Smooth muscle cell (in vitro differentiated cells): ENCODE measurements around the gene LINC01488. TPM values are rescaled to one million over a fixed set of nuclear protein-coding genes. Genes with fewer than 3 reads are reported as not detected.

Experiments
- DNase-seq: peaks from one replicate; lab custom pipeline; 2025; ENCODE audit not compliant: unreplicated experiment; lab: John Stamatoyannopoulos, UW
- H2AFZ ChIP-seq: fragments of 200-600 bp; sonication (generic); 2 replicates; pipeline ENCODE4 v1.6.0; 2016; ENCODE audit warnings: antibody characterized with exemption, low read depth, mild to moderate bottlenecking
- H3F3A ChIP-seq: fragments of 200-600 bp; sonication (generic); 2 replicates; pipeline ENCODE4 v1.6.0; 2017; ENCODE audit warnings: antibody characterized with exemption, low read depth
- H3K27ac ChIP-seq: fragments of 200-600 bp; sonication (generic); 2 replicates; pipeline ENCODE4 v1.5.1; 2016; ENCODE audit warnings: low read depth, mild to moderate bottlenecking
- H3K27me3 ChIP-seq: fragments of 200-600 bp; sonication (generic); 2 replicates; pipeline ENCODE4 v1.6.1; 2016; ENCODE audit warnings: low read depth, mild to moderate bottlenecking
- H3K36me3 ChIP-seq: fragments of 200-600 bp; sonication (generic); 2 replicates; pipeline ENCODE4 v1.5.1; 2016; ENCODE audit warnings: low read depth
- H3K4me1 ChIP-seq: fragments of 200-600 bp; sonication (generic); 2 replicates; pipeline ENCODE4 v1.5.1; 2016; ENCODE audit warnings: low read depth
- H3K4me2 ChIP-seq: fragments of 200-600 bp; sonication (generic); 2 replicates; pipeline ENCODE4 v1.6.0; 2016; ENCODE audit warnings: mild to moderate bottlenecking
- H3K4me3 ChIP-seq: fragments of 200-600 bp; sonication (generic); 2 replicates; pipeline ENCODE4 v1.5.1; 2016; ENCODE audit warnings: mild to moderate bottlenecking
- H3K79me2 ChIP-seq: fragments of 200-600 bp; sonication (generic); 2 replicates; pipeline ENCODE4 v1.6.0; 2016; ENCODE audit warnings: low read depth, mild to moderate bottlenecking
- H3K9ac ChIP-seq: fragments of 200-600 bp; sonication (generic); 2 replicates; pipeline ENCODE4 v1.6.0; 2016; ENCODE audit warnings: low read depth
- H3K9me3 ChIP-seq: fragments of 200-600 bp; sonication (generic); replicated peaks from 2 replicates; pipeline ENCODE4 v1.5.1; 2016; ENCODE audit warnings: low read depth
- H4K20me1 ChIP-seq: fragments of 200-600 bp; sonication (generic); 2 replicates; pipeline ENCODE4 v1.6.0; 2016; ENCODE audit warnings: low read depth
- WGBS: methylation state at CpG from one replicate; pipeline ENCODE4 v1.1.7; 2016; ENCODE audit warnings: low lambda C conversion rate; 5-methylcytosine and 5-hydroxymethylcytosine counted together
- polyA plus RNA-seq: library from polyadenylated mRNA; unstranded; fragments of >200 nt; fragmentation: Nextera tagmentation; extraction: Ambion mirVana; gene quantifications from 2 replicates; pipeline ENCODE4 v1.2.1, GENCODE V29; 2016
- total RNA-seq: library from RNA; depleted of rRNA; stranded (reverse); fragments of >200 nt; gene quantifications from 2 replicates; pipeline ENCODE4 v1.2.3, GENCODE V29; 2014
- TF ChIP-seq, protein P1 (sequence below): fragments of 200-600 bp; sonication (generic); IDR thresholded peaks from 2 replicates; pipeline ENCODE4 v1.5.1; 2017; ENCODE audit warnings: borderline replicate concordance, mild to moderate bottlenecking, antibody characterized with exemption; ENCODE audit not compliant: insufficient read depth, poor library complexity, severe bottlenecking

The LINC01488 gene
- total and polyA plus RNA-seq, 2 experiments from 2014 or later, result not detected

DNA sequence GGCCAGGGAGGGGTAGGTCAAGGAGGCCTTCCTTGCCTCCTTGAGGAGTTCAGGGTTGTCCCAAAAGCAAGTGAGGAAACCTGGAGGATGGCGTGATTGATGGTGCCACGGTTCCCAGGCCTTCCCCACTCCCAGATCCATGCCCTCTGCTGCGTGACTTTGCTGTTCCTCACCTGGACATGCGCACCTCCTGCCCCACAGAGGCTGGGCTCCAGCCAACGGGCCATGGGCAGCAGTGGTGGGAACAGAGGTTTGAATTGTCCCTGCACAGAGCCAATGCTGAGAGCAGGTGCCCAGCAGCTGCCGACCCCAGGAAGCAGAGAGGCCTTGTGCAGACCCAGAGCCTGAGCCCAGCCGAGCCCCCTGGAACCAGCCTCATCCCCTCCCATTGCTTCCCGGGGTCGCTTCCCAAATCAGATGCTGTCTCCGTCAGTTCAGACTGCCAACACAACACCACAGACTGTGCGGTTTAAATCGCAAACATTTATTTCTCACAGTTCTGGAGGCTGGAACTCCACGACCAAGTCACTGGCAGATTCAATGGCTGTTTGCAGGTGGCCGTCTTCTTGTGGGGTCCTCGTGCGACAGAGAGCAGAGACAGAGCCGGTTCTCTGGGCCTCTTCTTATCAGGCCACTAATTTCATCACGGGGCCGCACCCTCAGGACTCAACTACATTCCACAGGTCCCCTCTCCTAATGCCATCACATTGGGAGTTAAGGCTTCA, 6.2 kb upstream of the LINC01488 start:
- Histone ChIP-seq H3K27ac (no peak overlapping the region), H3K4me3 (no peak overlapping the region), H3K4me1 (peaks cover 4% of the 10 kb centered on the region), H3K36me3 (no peaks in the 10 kb centered on the region), H3K79me2 (no peaks in the 10 kb centered on the region), H3K4me2 (no peak overlapping the region), H3K9ac (no peak overlapping the region), H2AFZ (no peak overlapping the region), H4K20me1 (no peaks in the 10 kb centered on the region), H3K27me3 (no peaks in the 10 kb centered on the region), H3K9me3 (no peaks in the 10 kb centered on the region), H3F3A (no peaks in the 10 kb centered on the region)
- TF ChIP-seq, protein P1, sequence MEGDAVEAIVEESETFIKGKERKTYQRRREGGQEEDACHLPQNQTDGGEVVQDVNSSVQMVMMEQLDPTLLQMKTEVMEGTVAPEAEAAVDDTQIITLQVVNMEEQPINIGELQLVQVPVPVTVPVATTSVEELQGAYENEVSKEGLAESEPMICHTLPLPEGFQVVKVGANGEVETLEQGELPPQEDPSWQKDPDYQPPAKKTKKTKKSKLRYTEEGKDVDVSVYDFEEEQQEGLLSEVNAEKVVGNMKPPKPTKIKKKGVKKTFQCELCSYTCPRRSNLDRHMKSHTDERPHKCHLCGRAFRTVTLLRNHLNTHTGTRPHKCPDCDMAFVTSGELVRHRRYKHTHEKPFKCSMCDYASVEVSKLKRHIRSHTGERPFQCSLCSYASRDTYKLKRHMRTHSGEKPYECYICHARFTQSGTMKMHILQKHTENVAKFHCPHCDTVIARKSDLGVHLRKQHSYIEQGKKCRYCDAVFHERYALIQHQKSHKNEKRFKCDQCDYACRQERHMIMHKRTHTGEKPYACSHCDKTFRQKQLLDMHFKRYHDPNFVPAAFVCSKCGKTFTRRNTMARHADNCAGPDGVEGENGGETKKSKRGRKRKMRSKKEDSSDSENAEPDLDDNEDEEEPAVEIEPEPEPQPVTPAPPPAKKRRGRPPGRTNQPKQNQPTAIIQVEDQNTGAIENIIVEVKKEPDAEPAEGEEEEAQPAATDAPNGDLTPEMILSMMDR, result no peak
- DNase-seq, result no peak
- WGBS, result 92% methylated on average over 19 of the region's 19 CpGs

DNA sequence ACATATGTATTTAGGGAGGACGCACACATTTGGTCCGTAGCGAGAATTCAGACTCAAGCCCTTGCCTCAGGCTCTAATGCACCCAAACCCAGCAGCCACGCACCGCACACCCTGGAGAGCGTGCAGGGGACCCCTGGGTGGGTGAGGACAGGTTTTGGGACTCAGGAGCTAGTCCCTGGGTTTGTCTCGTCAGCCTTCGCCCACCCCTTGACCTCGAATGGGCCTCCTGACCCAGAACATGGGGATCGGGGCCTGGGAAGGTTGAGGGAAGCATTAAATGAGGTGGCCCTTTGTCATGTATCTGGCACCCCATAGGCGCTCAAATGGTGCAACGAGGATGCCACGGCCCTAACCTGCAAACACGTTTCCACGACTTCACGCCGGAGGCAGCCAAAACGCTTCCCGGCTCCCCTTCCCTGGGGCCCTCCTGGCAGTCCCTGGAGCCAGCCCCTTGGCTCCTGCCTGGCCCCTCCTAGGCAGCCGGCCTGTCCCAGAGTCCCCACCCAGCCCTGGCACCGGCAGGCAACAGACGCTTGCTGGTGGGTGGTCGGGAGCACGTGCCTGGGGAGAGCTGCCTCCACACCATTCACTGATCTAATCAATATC, 5.5 kb upstream of the LINC01488 start:
- Histone ChIP-seq H3K27me3 (no peaks in the 10 kb centered on the region), H3K4me1 (peaks cover 4% of the 10 kb centered on the region), H3K4me3 (no peak overlapping the region), H3K9me3 (no peaks in the 10 kb centered on the region), H3K9ac (no peak overlapping the region), H3K79me2 (no peaks in the 10 kb centered on the region), H3K27ac (no peak overlapping the region), H2AFZ (no peak overlapping the region), H3F3A (no peaks in the 10 kb centered on the region), H3K36me3 (no peaks in the 10 kb centered on the region), H4K20me1 (no peaks in the 10 kb centered on the region), H3K4me2 (no peak overlapping the region)
- no peak for DNase-seq
- 88% methylated on average over 20 of the region's 24 CpGs for WGBS
- TF ChIP-seq, protein P1, result no peak

DNA sequence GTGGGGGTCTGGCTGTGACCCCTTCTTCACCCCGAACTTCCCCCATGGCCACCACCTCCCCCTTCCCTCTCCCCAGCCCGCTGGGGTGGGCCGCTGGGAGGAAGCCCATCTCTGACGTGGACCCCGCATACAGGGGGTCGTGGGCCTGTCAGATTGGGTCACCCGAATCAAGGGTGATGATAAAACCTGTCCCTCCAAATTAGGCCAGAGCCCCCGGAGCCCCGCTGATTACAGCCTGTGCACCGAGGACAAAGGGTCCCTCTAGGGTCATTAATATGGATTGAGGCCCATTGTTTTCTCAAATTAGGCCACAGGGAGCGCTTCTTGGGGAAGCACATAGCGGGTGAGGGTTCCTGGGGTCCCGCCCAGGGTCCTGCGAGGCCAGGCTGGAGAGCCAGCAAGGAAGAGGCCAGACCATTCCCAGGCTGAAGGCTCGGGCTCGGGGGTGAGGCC, 4.9 kb upstream of the LINC01488 start:
- H3K27ac ChIP-seq, result no peak overlapping the region
- H4K20me1 ChIP-seq, result no peaks in the 10 kb centered on the region
- H2AFZ ChIP-seq, result no peak overlapping the region
- no peak for DNase-seq
- H3K4me1 ChIP-seq, result peaks cover 4% of the 10 kb centered on the region
- 88% methylated on average over 16 of the region's 16 CpGs for WGBS
- H3F3A ChIP-seq, result no peaks in the 10 kb centered on the region
- H3K79me2 ChIP-seq, result no peaks in the 10 kb centered on the region
- H3K4me3 ChIP-seq, result no peak overlapping the region
- no peak overlapping the region for H3K9ac ChIP-seq
- no peaks in the 10 kb centered on the region for H3K9me3 ChIP-seq
- TF ChIP-seq, protein P1, result no peak
- no peak overlapping the region for H3K4me2 ChIP-seq
- no peaks in the 10 kb centered on the region for H3K36me3 ChIP-seq
- no peaks in the 10 kb centered on the region for H3K27me3 ChIP-seq
